Ectodermal cell (in vitro differentiated cells): ENCODE measurements around the gene ZNRF3.
A peak's percentile ranks its signal among the peaks of the same experiment; 100 is the strongest.

ENCODE experiments used
- H3K27ac ChIP-seq: 2 replicates; pipeline ENCODE4 v1.7.0; 2013; ENCODE audit warnings: mild to moderate bottlenecking, low read depth, low read length; ENCODE audit not compliant: insufficient read depth, poor library complexity, severe bottlenecking
- H3K27me3 ChIP-seq: 2 replicates; pipeline ENCODE4 v1.7.0; 2013; ENCODE audit warnings: mild to moderate bottlenecking, low read length; ENCODE audit not compliant: insufficient read depth, control insufficient read depth, poor library complexity, severe bottlenecking
- H3K36me3 ChIP-seq: one replicate; pipeline ENCODE4 v1.7.0; 2013; ENCODE audit warnings: low read length; ENCODE audit not compliant: control insufficient read depth, insufficient read depth
- H3K4me1 ChIP-seq: one replicate; pipeline ENCODE4 v1.7.0; 2013; ENCODE audit warnings: low read length; ENCODE audit not compliant: control insufficient read depth, insufficient read depth
- H3K4me3 ChIP-seq: 2 replicates; pipeline ENCODE4 v1.7.0; 2013; ENCODE audit warnings: low read depth, low read length, control low read depth; ENCODE audit not compliant: insufficient read depth
- H3K9me3 ChIP-seq: 2 replicates; pipeline ENCODE4 v1.7.0; 2013; ENCODE audit warnings: mild to moderate bottlenecking, low read length, moderate library complexity; ENCODE audit not compliant: control insufficient read depth
- WGBS, 2 experiments: methylation state at CpG; one replicate each; pipeline ENCODE4 v1.1.7; 2013; ENCODE audit warnings: missing lambda C conversion rate in 2 of 2; 5-methylcytosine and 5-hydroxymethylcytosine counted together

ZNRF3 gene

DNA sequence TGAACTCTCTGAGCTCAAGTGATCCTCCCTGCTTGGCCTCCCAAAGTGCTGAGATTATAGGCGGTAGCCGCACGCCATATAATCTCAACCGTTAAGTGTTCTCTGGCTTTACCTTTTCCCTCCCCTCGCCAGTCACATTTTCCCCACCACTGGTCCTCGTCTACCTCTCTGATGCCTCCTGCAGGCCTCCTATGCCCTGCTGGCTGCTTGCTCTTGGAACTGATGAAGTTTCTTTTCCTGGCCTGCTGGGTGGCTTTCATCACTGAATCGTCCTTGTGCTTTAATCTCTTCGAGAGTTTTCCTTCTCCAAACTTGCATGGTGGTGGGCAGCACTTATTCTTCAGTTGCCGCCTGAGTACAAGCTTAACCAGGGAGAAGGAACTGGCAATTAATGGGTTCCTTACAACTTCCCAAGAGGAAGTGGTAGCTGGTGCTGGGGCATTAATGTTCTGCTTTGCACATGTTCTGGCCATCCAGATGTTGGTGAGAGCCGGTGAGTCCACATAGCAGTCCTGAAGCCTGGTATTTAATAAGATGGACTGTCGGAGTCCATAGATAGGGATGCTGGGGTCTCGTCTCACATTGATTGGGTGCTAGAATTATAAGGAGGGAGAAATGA lies 177.0 kb downstream of the ZNRF3 start:
- Histone ChIP-seq H3K4me1 (peaks cover 10% of the 10 kb centered on the region), H3K27ac (no peak overlapping the region), H3K9me3 (no peaks in the 10 kb centered on the region), H3K36me3 (no peaks in the 10 kb centered on the region), H3K4me3 (no peak overlapping the region), H3K27me3 (no peaks in the 10 kb centered on the region)
- WGBS, 2 experiments = 84 to 88% methylated on average over 12 of the region's 12 CpGs

DNA sequence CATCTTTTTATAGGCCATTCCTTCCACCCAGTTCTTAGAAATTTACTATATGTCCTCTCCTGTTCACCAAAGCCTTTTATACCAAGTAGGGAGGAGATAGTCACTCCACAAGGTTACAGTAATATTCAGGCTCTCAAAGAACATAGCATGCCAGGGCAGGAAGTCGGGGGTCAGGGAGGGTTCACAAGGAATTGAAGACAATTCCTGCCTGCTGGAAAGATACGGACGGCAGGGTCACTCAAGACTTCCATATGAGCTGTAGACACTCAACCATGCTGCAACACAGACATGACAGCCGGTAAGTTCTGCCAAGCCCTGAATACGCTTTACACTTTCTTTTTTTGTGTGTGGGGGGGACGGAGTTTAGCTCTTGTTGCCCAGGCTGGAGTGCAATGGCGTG lies 177.6 kb downstream of the ZNRF3 start:
- Histone ChIP-seq H3K27ac (no peak overlapping the region), H3K27me3 (no peaks in the 10 kb centered on the region), H3K9me3 (no peaks in the 10 kb centered on the region), H3K4me1 (peaks cover 7% of the 10 kb centered on the region), H3K36me3 (no peaks in the 10 kb centered on the region), H3K4me3 (no peak overlapping the region)
- 93% methylated on average over 7 of the region's 7 CpGs for WGBS, 2 experiments

- Histone ChIP-seq H3K36me3 (no peaks in the 10 kb centered on the region), H3K4me3 (no peak within 1 kb of the TSS), H3K4me1 (peaks cover 7% of the 10 kb centered on the region), H3K27me3 (no peaks in the 10 kb centered on the region), H3K27ac (no peak within 1 kb of the TSS), H3K9me3 (no peaks in the 10 kb centered on the region)
- 75 to 92% methylated on average over 1 of the region's 2 CpGs for WGBS, 2 experiments
Measured at GRCh38 chr22:29061773-29062172, 178.4 kb downstream of the ZNRF3 start, which contains the start of gene C22orf31. Gene C22orf31 (minus strand): TSS chr22:29061831. CDS start chr22:29061792, 39 bp downstream.

DNA sequence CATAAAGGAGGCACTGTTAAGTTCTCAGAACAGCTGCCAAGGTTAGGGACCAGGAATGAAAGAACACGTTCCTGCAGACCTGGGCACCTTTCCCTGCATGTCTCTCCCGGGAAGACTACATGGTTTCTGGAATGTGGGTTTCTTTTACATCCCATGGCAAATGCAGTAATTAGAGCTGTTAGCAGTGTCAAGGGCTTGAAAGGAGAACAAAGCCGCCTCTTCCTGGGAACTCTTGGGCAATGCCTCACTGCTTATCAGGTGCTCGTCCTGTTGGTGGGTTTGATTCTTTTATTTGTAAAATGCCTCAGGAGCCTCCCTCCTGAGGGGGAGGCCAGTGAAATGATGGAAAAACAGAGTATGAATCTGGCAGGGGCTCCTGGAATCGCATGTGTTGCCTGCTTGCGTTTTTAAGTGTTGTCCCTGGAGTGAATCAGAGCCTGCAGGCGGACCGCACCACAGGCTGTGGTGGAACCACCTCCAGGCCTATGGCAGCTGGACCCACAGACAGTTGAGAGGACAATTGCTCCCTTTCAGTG lies 179.0 kb downstream of the ZNRF3 start:
- 69 to 74% methylated on average over 8 of the region's 8 CpGs for WGBS, 2 experiments
- no peak overlapping the region for H3K27ac ChIP-seq
- peaks cover 7% of the 10 kb centered on the region for H3K4me1 ChIP-seq
- H3K4me3 ChIP-seq = no peak overlapping the region
- H3K36me3 ChIP-seq = no peaks in the 10 kb centered on the region
- no peaks in the 10 kb centered on the region for H3K9me3 ChIP-seq
- no peaks in the 10 kb centered on the region for H3K27me3 ChIP-seq

GRCh38 chr22:29065468-29066190 lies 182.3 kb downstream of the ZNRF3 start:
- peaks cover 7% of the 10 kb centered on the region for H3K4me1 ChIP-seq

DNA sequence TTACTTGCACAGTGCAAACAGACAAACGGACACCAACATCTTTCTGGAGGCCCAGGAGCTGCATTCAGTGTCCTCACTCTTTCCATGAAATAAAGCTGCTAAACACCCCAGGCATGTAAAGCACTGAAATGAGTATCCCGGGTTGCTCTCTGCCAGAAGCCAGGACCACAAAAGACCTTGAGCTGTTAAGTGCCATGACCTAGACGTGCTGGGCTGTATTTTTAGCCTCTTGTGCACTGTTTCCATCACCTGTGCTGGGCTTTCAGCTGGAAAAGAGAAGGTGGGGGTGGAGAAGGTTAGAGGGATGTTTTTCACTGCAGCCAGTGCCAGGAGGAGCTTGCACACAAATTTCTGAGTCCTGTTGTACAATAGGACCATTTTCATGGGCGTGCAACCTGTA lies 186.1 kb downstream of the ZNRF3 start:
- Histone ChIP-seq H3K27me3 (peaks cover 46% of the 10 kb centered on the region), H3K4me3 (no peak overlapping the region), H3K4me1 (peaks cover 3% of the 10 kb centered on the region), H3K36me3 (no peaks in the 10 kb centered on the region), H3K9me3 (no peaks in the 10 kb centered on the region), H3K27ac (no peak overlapping the region)
- WGBS, 2 experiments = 85 to 86% methylated on average over 4 of the region's 4 CpGs

More at GRCh38 chr22:29065468-29066190, 182.3 kb downstream of the ZNRF3 start:
- 82 to 89% methylated on average over 6 to 7 of the region's 7 CpGs for WGBS, 2 experiments
- no peaks in the 10 kb centered on the region for H3K9me3 ChIP-seq
- no peak overlapping the region for H3K4me3 ChIP-seq
- no peaks in the 10 kb centered on the region for H3K36me3 ChIP-seq
- peaks cover 9% of the 10 kb centered on the region for H3K27me3 ChIP-seq
- H3K27ac ChIP-seq = no peak overlapping the region

GRCh38 chr22:29070490-29070889 lies 187.1 kb downstream of the ZNRF3 start:
- WGBS, 2 experiments = 96% methylated on average over 4 of the region's 4 CpGs
- H3K27ac ChIP-seq = no peak overlapping the region
- peaks cover 3% of the 10 kb centered on the region for H3K4me1 ChIP-seq
- H3K9me3 ChIP-seq = no peaks in the 10 kb centered on the region
- H3K4me3 ChIP-seq = no peak overlapping the region
- H3K36me3 ChIP-seq = no peaks in the 10 kb centered on the region
- peaks cover 56% of the 10 kb centered on the region for H3K27me3 ChIP-seq

- Histone ChIP-seq H3K4me1 (peaks cover 3% of the 10 kb centered on the region), H3K4me3 (peak overlapping the region; percentile 24), H3K27me3 (peaks cover 60% of the 10 kb centered on the region), H3K36me3 (no peaks in the 10 kb centered on the region), H3K27ac (no peak overlapping the region), H3K9me3 (no peaks in the 10 kb centered on the region)
- whole genome bisulfite sequencing, 2 experiments = 8% methylated on average over 60 of the region's 60 CpGs
Measured at GRCh38 chr22:29071261-29072045, 188.1 kb downstream of the ZNRF3 start.

DNA sequence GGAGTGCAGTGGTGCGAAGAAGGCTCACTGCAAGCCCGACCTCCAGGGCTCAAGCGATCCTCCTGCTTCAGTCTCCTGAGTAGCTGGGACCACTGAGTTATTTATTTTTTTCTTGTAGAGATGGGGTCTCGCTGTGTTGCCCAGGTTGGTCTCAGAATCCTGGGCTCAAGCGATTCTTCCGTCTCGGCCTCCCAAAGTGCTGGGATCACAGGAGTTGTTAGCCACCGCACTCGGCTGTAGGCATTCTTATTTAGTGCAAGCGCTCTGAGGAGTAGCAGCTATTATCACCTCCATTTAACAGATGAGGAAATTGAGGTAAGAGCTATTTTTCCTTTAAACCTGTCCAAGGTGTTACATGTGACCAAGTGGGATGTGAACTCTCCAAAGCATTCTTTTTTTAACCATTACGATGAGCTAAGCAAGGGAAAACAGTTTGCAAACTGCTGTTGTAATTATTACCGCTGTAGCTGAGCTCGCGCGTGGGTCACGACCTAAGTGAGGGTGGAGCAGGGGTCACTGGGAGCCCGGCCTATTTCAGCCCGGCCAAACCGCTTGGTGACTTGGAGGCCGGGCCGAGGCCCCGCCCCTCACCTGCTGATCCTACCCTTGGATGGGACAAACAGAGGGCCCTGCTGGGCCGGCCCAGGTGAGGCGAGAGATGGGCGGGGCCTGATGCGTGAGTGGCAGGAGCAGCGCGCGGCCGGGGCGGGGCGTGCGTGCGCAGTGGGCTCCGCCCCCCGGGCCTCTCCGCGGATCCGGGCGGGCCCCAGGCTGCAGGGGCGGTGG lies 189.0 kb downstream of the ZNRF3 start:
- Histone ChIP-seq H3K4me1 (peaks cover 3% of the 10 kb centered on the region), H3K9me3 (no peaks in the 10 kb centered on the region), H3K4me3 (peak overlapping the region; percentile 46), H3K36me3 (no peaks in the 10 kb centered on the region), H3K27me3 (peaks cover 60% of the 10 kb centered on the region), H3K27ac (no peak overlapping the region)
- 24% methylated on average over 41 of the region's 41 CpGs for WGBS, 2 experiments
